GM21723 (cell line): ENCODE measurements around the gene ESF1.

Experiments used
- ATAC-seq: cut with Tn5 transposase; IDR thresholded peaks from one replicate; pipeline ENCODE4 v1.9.1; 2021; ENCODE audit warnings: mild to moderate bottlenecking, moderate library complexity; ENCODE audit not compliant: unreplicated experiment

The ESF1 gene

GRCh38 chr20:13784893-13785715, at the start of gene ESF1, which contains the start of gene NDUFAF5:
Gene ESF1 (minus strand): TSS chr20:13784919. CDS start chr20:13783140, 1,779 bp downstream.
Gene NDUFAF5 (plus strand): TSS chr20:13785028. CDS start chr20:13785069, 41 bp downstream.
- peak; percentile 96 for ATAC-seq

- ATAC-seq: no peak
These were observed 46.8 kb upstream of the ESF1 start for GRCh38 chr20:13831476-13831875.

DNA sequence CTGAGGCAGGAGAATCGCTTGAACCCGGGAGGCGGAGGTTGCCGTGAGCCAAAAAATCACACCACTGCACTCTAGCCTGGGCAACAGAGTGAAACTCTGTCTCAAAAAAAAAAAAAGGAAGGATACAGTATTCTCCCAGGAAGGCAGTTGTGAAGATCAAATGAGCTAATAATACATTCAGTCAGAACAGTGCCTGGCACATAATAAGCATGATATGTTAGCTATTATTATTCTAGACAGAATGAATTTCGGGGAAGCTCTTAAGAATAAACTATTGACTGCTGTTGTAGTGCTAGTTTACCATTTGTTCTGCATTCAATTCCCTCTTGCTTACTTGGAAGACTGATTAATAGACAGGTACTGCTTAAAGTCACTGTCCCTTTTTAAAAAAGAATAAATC, 40.7 kb upstream of the ESF1 start:
- ATAC-seq: no peak

DNA sequence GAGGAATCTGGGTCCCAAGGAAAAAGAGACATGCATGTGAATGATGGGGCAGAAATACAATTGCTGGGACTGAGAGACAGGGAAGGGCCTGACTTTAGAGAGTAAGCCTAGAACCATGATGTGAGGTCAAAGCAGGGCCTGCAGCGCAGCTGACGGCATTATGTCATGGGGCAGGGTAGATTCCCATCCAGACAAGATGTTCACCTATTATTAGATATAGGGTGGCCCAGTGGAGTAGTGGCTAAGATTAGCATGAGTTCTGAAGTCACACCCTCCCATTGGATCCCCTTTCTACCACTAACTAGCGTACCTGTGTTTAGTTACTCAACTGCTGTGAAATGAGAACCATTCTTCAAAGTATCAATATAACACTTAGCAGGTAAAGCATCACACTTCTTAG, 39.7 kb upstream of the ESF1 start:
- ATAC-seq: no peak

GRCh38 chr20:13822459-13822858, 37.7 kb upstream of the ESF1 start:
- no peak for ATAC-seq

GRCh38 chr20:13821876-13822275, 37.2 kb upstream of the ESF1 start:
- no peak for ATAC-seq

- ATAC-seq: peak; percentile 90
These were observed 35.3 kb upstream of the ESF1 start for GRCh38 chr20:13819885-13820645.

DNA sequence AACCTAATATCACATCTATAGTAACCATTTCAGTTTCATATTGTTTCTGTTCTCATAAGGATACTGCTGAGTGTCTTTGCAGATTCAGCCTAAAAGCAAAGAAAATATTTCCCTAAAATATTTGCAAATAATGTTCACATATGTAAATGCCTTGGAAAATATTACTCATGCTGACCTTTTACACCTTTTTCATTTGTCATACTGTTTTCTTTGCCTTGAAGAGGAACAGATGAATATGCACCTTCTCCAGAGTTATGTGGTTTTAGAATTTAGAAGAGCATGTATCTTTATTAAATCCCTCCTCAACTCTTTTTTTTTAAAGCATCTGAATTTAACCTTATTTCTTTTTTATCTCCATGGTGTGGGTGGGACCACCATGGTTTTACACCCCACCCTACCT, 32.6 kb upstream of the ESF1 start:
- ATAC-seq: no peak

GRCh38 chr20:13816757-13817156, 32.0 kb upstream of the ESF1 start:
- no peak for ATAC-seq

GRCh38 chr20:13814672-13815071, 30.0 kb upstream of the ESF1 start:
- no peak for ATAC-seq

DNA sequence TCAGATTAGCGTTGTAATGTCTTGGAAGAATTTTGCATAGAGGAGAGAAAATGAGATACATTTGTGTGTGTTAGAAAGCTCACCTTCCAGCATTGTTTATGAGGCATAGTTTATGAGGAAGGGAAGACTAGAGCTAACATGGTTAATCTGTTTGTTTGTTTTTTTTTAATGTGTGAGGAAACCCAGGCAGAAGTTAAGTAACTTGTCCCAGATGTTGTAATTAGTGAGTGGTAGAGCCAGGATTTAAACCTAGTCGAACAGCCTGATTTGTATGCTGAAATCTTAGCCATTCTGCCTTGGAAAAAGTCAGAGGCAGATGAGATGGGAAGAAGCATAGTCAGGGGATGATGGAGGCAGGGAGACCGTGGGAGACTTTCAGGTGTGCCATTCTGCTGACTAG, 29.2 kb upstream of the ESF1 start:
- ATAC-seq: no peak

DNA sequence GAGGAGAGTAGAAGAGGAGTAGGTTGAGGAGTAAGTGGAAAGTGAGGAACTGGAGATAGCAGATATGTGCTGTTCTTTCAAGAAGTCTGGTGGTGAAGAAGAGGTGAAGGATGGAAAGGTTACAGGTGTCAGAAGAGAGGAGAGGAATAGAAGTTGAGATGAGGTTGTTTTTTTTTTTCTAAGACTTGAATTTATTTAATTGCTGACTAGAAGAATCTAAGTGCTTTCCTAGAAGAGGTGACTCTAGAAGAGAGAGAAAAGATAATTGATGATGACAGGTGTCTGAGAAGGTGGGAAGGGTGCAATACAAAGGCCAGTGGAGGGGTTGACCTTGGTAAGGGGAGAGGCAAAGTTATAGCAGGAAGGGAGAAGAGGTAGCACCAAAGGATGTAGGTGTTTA, 25.7 kb upstream of the ESF1 start:
- no peak for ATAC-seq

DNA sequence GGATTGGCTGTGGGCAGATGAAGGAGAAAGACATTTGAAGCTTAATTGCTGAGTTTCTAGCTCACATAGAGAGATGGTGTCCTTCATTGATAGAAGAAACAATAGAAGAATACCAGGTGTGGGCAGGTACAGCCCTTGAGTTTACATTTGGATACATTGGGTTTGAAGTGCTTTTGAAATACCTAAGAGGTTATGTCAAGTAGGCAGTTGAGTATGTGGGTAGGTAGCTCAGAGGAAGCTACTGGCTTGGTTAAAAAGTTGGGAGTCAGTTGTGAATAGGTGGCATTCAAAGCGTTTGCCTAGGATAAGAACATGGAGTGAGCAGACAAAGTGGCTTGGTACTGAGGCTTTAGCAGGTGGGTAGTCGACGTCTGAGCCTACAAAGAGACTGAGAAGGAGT, 25.1 kb upstream of the ESF1 start:
- no peak for ATAC-seq

DNA sequence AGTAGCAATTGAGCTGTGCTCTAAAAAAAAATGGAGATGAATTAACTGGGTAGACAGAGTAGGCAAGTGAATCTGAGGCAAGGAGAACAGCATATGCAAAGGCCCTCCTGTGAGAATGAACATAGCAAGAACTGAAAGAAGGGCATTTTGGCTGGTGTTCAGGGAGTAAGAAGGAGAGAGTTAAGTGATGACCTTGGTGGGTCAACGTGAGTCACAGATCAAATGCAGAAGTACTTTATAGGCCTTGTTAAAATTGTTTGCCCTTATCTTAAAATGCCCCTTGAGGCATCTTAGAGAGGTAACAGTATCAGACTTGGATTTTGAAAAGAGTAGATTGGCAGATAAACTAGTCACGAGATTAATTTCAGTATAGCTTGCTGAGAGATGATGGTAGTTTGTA, 24.7 kb upstream of the ESF1 start:
- ATAC-seq: no peak

GRCh38 chr20:13800728-13801134, 16.0 kb upstream of the ESF1 start:
- ATAC-seq: no peak

GRCh38 chr20:13799974-13800373, 15.3 kb upstream of the ESF1 start:
- no peak for ATAC-seq

GRCh38 chr20:13799040-13799439, 14.3 kb upstream of the ESF1 start:
- ATAC-seq: no peak

- ATAC-seq: no peak
These were observed 9.9 kb upstream of the ESF1 start for GRCh38 chr20:13794667-13795066.

GRCh38 chr20:13793001-13793400, 8.3 kb upstream of the ESF1 start:
- ATAC-seq: no peak

DNA sequence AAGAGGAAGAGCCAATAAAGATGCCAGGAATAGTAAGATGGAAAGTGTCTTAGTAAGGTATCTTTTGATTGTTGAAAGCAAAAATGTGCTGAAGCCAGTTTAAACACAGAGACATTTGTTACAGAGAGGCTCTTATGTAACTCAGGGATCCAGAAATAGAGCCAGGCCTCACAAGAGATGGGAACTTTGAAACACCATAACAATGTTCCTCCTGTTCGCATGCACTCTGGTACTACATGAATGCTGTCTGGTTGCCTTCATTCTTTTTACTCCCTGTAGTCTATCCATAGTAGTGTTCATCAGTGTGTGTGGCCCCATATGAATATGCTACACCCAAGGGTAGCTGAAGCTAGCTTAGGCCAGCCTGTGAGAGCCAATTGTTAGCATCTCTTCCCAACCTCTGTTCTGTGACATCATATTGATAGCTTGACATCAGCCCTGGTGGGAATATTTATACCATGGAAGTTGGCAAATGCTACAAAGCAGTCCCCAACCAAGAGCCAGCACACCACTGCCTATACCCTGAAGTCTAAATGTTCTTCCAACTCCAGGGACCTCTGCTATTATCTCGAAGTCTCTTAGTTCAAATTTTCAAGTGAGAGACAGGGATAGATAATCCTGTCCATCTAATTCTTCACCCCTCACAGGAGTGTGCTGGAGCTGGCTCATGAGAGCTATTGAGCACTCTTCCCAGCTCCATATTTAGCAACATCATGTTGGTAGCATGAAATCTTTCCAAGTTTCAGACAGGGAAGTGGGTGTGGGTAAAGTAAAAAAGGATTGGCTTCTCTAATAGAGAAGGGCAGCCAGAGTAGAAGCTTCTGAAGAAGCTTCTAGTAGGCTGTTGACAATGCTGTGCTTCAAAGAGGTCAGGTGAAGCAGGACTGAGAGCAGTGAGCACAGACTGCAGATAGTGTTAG, 7.1 kb upstream of the ESF1 start:
- no peak for ATAC-seq

- ATAC-seq: no peak
These were observed 6.0 kb upstream of the ESF1 start for GRCh38 chr20:13790708-13791107.
